ENCODE measurements around the gene KCNQ4. TPM values are rescaled to one million over a fixed set of nuclear protein-coding genes. Genes with fewer than 3 reads are reported as not detected.

Gene KCNQ4
- total and polyA plus RNA-seq, 2 of the 4 experiments (the other 2 are of a cell fraction): 0.07 TPM; not detected in 1

- Histone ChIP-seq H3K4me1 (ENCODE audit: control insufficient read depth, insufficient read depth, low read length) (no peaks in the 10 kb centered on the region), H3K79me1 (ENCODE audit: low read depth in 1 of 2, low read length in 2 of 2) (no peaks in the 10 kb centered on the region), H3K9me3 (ENCODE audit: control insufficient read depth, insufficient read depth, low read length) (no peaks in the 10 kb centered on the region), H3K27me3 (ENCODE audit: control insufficient read depth, insufficient read depth, low read length) (peaks cover 64% of the 10 kb centered on the region), H2AK9ac (replicated peaks; ENCODE audit: low read depth, low read length, poor library complexity) (no peak overlapping the region), H3K9ac (ENCODE audit: low read depth, low read length) (no peak overlapping the region), H3K4me2 (ENCODE audit: low read depth, low read length) (no peak overlapping the region), H3K14ac (replicated peaks; ENCODE audit: low read depth, low read length) (no peak overlapping the region), H2BK120ac (ENCODE audit: low read depth, low read length) (no peak overlapping the region), H4K20me1 (ENCODE audit: insufficient read depth, low read length) (no peaks in the 10 kb centered on the region), H3K56ac (ENCODE audit: extremely low read depth, insufficient read depth, low read length) (no peak overlapping the region), H4K91ac (ENCODE audit: insufficient read depth, low read depth, low read length) (no peak overlapping the region), H3K23ac (ENCODE audit: low read depth, low read length) (no peak overlapping the region), H3K18ac (ENCODE audit: low read depth, low read length) (no peak overlapping the region), H2BK20ac (ENCODE audit: low read depth, low read length) (no peak overlapping the region), H2BK5ac (ENCODE audit: low read depth, low read length, poor library complexity, severe bottlenecking) (no peak overlapping the region), H3K27ac (ENCODE audit: insufficient read depth, low read length) (no peak overlapping the region), H4K5ac (ENCODE audit: low read depth, low read length) (no peak overlapping the region), H2AFZ (replicated peaks; ENCODE audit: low read length, poor library complexity) (no peak overlapping the region), H3K4ac (ENCODE audit: low read depth, low read length) (no peak overlapping the region), H2BK15ac (ENCODE audit: low read depth, low read length) (no peak overlapping the region), H3K4me3 (ENCODE audit: insufficient read depth, low read depth, low read length) (no peak overlapping the region), H3K36me3 (ENCODE audit: control insufficient read depth, insufficient read depth, low read length) (no peaks in the 10 kb centered on the region), H3K9me1 (ENCODE audit: insufficient read depth, low read length) (no peaks in the 10 kb centered on the region), H2AK5ac (ENCODE audit: low read depth, low read length) (no peak overlapping the region), H4K8ac (ENCODE audit: low read depth in 2 of 2, low read length in 2 of 2) (no peak overlapping the region)
- ATAC-seq (ENCODE audit: low read depth) (no peak), DNase-seq (no peak)
- no peak for TF ChIP-seq MAFK (IDR thresholded peaks at IDR 0.05; ENCODE audit: low read depth, low read length)
- TF ChIP-seq RFX5 (IDR thresholded peaks at IDR 0.05; ENCODE audit: low read depth, low read length): no peak
- TF ChIP-seq BHLHE40 (IDR thresholded peaks at IDR 0.05; ENCODE audit: low read depth, low read length): no peak
- TF ChIP-seq FOS (IDR thresholded peaks at IDR 0.05; ENCODE audit: low read depth, low read length): no peak
- no peak for TF ChIP-seq RCOR1 (IDR thresholded peaks at IDR 0.05; ENCODE audit: insufficient replicate concordance, low read length)
- TF ChIP-seq CEBPB (IDR thresholded peaks at IDR 0.05; ENCODE audit: low read depth, low read length): no peak
- TF ChIP-seq RAD21 (IDR thresholded peaks at IDR 0.05; ENCODE audit: low read length): no peak
- TF ChIP-seq SMC3 (IDR thresholded peaks at IDR 0.05; ENCODE audit: low read depth, low read length): no peak
- TF ChIP-seq USF2 (IDR thresholded peaks at IDR 0.05; ENCODE audit: low read depth, low read length): no peak
- TF ChIP-seq POLR2A (IDR thresholded peaks at IDR 0.05; ENCODE audit: low read depth, low read length): no peak
- TF ChIP-seq ELK1 (IDR thresholded peaks at IDR 0.05; ENCODE audit: borderline replicate concordance, low read depth, low read length): no peak
- TF ChIP-seq MAZ (IDR thresholded peaks at IDR 0.05; ENCODE audit: borderline replicate concordance, low read depth, low read length): no peak
- TF ChIP-seq CTCF (conservative IDR thresholded peaks at IDR 0.05; ENCODE audit: low read depth, low read length): no peak
- TF ChIP-seq MXI1 (IDR thresholded peaks at IDR 0.05; ENCODE audit: borderline replicate concordance, low read depth, low read length): no peak
- no peak for TF ChIP-seq CHD1 (IDR thresholded peaks at IDR 0.05; ENCODE audit: low read depth, low read length)
- ChIA-PET CTCF (interaction anchor here (1.8 kb wide), 1 partner anchor 15 kb away, joined by 5 read pairs; no protein-coding TSS in a partner anchor), POLR2A (ENCODE audit: unreplicated experiment) (no interaction called here)
- dilution Hi-C loops (cut with HindIII; ENCODE audit: low sequenced_read_pairs, unreplicated experiment) (no loop called here), intact Hi-C loops (cut with micrococcal nuclease) (loop anchor here (10.0 kb wide), 1 partner anchor 175 kb away; no protein-coding TSS in a partner anchor), in situ Hi-C loops (cut with MboI; ENCODE audit: low sequenced_read_pairs) (no loop called here)
- no TSS peak for BruUV-seq (replicated peaks)
- 95% methylated on average over 3 of the region's 13 CpGs; no CpG with 5 or more reads in 1 of the 2 experiments for WGBS, 2 experiments (ENCODE audit: extremely low coverage in 2 of 2, insufficient read length in 1 of 2)
These were observed 6.3 kb downstream of the KCNQ4 start for GRCh38 chr1:40789661-40790430.

Data from IMR-90 (cell line).